ENCODE measurements around the gene AGPAT4.

AGPAT4 gene

DNA sequence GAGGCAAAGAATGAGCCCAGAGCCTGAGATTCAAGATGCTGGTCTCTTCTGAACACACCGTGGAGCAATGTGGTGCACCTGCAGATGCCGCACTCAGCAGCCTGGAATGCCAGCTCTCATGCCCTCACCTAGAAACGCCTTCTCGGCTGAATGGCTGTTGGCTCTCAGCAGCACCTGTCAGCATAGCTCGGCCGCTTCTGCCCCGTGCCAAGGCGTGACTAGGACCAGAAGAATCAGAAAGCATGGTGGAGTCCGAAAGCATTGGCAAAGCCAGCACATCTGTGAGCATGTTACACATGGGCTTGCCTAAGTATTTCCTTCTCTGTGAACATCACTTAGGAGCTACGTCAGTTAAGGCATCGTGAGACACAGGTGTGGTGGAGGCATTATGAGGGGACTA is 141.5 kb downstream of the AGPAT4 start:
- H3K4me3 ChIP-seq (replicated peaks in 1 of 2; ENCODE audit: low read depth in 2 of 2, low read length in 2 of 2): no peak overlapping the region
- DNase-seq (ENCODE audit: low read depth in 2 of 2): no peak
- TF ChIP-seq, protein P1, sequence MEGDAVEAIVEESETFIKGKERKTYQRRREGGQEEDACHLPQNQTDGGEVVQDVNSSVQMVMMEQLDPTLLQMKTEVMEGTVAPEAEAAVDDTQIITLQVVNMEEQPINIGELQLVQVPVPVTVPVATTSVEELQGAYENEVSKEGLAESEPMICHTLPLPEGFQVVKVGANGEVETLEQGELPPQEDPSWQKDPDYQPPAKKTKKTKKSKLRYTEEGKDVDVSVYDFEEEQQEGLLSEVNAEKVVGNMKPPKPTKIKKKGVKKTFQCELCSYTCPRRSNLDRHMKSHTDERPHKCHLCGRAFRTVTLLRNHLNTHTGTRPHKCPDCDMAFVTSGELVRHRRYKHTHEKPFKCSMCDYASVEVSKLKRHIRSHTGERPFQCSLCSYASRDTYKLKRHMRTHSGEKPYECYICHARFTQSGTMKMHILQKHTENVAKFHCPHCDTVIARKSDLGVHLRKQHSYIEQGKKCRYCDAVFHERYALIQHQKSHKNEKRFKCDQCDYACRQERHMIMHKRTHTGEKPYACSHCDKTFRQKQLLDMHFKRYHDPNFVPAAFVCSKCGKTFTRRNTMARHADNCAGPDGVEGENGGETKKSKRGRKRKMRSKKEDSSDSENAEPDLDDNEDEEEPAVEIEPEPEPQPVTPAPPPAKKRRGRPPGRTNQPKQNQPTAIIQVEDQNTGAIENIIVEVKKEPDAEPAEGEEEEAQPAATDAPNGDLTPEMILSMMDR (IDR thresholded peaks at IDR 0.05; ENCODE audit: low read depth, low read length): no peak

DNA sequence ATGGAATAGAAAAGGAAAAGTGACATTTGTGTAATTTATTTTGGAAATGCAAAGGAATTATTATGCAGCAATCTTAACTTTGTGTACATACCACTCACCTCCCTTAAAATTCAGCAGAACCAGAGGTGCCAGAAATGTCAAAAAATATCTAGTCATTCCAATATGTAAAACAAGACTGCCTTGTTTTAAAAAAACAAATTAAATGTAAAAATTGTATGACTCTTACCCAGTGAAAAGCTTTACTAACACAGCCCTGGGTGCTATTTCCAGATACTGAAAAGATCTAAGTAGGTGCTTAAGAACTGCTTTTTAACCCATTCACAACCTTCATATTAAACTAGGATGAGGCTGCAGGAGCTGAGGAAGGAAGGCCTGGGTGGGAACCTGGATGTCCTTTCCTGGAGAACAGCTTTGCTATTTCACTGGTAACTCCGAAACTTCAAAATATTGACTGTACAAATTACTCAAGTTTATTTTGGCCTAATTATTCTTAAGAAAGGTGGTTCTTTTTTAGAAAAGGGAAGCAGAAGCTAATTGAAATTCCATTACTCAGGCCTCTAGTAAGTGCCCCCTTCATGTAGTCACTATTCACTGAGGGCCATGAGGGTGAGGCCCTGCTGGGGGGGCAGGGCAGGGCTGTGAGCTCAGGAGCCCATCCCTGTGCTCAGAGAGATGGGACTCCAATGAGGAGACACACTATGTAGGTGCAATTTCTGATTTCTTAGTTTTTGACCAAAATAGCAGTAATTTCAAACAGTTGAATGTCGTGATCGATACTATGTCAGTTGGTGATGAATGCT is 142.7 kb downstream of the AGPAT4 start:
- TF ChIP-seq, protein P1 (IDR thresholded peaks at IDR 0.05; ENCODE audit: low read depth, low read length): no peak
- DNase-seq (ENCODE audit: low read depth in 2 of 2): no peak
- no peak overlapping the region for H3K4me3 ChIP-seq (replicated peaks in 1 of 2; ENCODE audit: low read depth in 2 of 2, low read length in 2 of 2)

DNA sequence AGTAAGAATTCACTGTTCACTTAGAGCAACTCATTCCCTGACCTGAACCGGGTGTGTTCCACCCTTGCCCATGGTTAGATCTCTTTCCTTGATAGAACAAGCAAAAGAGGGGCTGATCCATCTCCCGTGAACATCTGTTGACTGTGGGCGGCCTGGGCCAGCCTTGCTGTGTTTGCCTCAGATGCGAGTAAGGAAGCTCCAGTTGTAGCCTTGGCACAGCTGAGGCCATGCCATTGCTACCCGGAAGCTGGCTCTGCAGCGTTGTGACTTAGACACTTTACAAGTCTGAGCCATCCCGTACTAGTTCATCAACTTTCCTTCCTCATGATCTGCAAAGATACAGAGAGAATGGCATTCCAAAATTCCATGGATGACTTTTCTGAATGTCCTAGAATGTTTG is 143.3 kb downstream of the AGPAT4 start:
- no peak for DNase-seq (ENCODE audit: low read depth in 2 of 2)
- TF ChIP-seq, protein P1 (IDR thresholded peaks at IDR 0.05; ENCODE audit: low read depth, low read length): no peak
- no peak overlapping the region for H3K4me3 ChIP-seq (replicated peaks in 1 of 2; ENCODE audit: low read depth in 2 of 2, low read length in 2 of 2)

DNA sequence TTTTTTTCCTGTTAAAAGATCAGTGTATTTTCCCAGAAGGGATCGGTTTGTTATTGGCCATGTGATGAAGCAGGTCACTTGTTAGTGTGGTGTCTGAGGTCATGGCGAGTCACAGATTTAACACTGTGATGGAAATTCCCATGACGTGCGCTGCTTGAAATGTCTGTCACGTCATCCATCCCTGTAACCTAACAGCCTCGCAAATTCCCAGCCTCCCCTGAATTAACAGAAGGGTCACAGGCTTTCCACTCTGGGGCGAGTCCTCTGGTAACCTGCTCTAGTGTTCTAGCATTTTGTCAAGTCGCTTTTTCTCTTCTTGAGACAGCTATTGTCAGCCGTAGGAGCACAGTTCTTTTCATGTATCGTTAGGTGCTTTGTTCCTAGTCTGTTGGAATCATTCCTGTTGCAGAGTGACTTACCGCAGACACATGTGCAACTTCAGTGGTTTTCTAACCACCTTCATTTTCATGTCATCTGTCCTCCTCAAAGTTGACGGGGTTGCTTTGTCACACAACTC is 145.1 kb downstream of the AGPAT4 start:
- peak in 1 of 2 donors; percentile 86 for DNase-seq (ENCODE audit: low read depth in 2 of 2)
- H3K4me3 ChIP-seq (replicated peaks in 1 of 2; ENCODE audit: low read depth in 2 of 2, low read length in 2 of 2): no peak overlapping the region
- TF ChIP-seq, protein P1 (IDR thresholded peaks at IDR 0.05; ENCODE audit: low read depth, low read length): no peak

DNA sequence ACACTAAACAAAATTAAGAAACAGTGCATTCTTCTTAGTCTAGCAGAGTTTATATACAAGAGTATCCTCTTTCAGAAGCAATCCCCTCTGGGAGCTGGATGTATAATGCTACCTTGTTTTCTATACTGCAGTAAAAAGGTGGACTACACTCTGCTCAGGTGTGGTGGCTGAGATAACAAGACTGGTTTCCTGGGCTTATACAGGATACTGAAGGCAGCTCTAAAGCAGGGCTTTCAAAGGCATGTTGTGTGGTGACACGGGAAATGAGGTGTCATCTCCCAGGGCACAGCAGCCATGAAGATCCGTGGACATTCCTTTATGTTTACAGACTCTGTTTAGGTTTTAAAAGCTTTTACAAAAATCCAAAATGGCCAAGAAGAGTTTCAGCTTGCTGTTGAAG is 145.6 kb downstream of the AGPAT4 start:
- H3K4me3 ChIP-seq (replicated peaks in 1 of 2; ENCODE audit: low read depth in 2 of 2, low read length in 2 of 2): no peak overlapping the region
- DNase-seq (ENCODE audit: low read depth in 2 of 2): no peak
- TF ChIP-seq, protein P1 (IDR thresholded peaks at IDR 0.05; ENCODE audit: low read depth, low read length): no peak

DNA sequence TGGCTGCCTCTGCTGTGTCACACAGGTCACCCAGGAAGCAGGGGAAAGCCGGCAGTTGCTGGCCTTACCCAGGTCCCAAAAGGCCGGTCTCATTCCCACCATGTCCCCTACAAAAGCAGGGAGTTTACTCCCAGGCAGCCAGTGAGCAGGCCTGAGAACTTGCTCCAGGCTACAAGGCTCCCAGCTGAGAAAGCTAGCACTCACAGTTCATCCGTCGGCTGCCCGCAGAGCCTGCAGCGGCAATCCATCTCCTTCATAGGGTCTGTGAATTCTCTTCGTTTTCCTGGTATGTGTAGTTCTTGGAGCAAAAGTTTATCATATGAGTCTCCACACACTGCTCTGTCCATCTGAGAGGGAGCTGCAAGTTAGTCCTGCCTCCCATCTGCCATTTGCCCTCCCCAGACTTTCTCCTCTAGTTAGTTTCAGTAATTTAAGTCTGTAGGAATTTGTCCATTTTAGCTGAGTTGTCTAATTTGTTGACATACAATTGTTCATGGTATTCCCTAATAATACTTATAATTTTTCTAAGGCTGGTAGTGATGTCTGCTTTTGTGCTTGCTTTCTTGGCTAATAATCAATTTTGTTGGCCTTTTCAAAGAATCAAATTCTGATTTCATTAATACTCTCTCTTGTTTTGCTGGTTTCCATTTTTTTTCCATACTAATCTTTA is 146.7 kb downstream of the AGPAT4 start:
- no peak overlapping the region for H3K4me3 ChIP-seq (replicated peaks in 1 of 2; ENCODE audit: low read depth in 2 of 2, low read length in 2 of 2)
- TF ChIP-seq, protein P1 (IDR thresholded peaks at IDR 0.05; ENCODE audit: low read depth, low read length): no peak
- DNase-seq (ENCODE audit: low read depth in 2 of 2): no peak
